K562 (cell line): Measurements from ENCODE around the gene MBOAT7. TPM values are rescaled to one million over a fixed set of nuclear protein-coding genes. Genes with fewer than 3 reads are reported as not detected.

Experiments used
- ATAC-seq: fragments of 200-7000 bp; cut with Tn5 transposase; 3 replicates; pipeline ENCODE4 v1.9.1; 2020; ENCODE audit warnings: moderate library complexity
- BruUV-seq: library from RNA; stranded (reverse); fragments of 400-500 nt; replicated peaks from 2 replicates; lab custom pipeline; 2021; lab: Mats Ljungman, UMichigan
- CTCF ChIA-PET: fragments of 300-600 bp; formaldehyde crosslinking; extraction: SDS; loops from one replicate; lab custom pipeline; 2021; ENCODE audit warnings: low intra/inter-chr PET ratio; lab: Yijun Ruan, JAX
- POLR2A ChIA-PET: fragments of 300-600, 350-650 bp; sonication (Branson Sonifier 250); formaldehyde crosslinking; extraction: SDS; loops from one replicate; lab custom pipeline; 2021; ENCODE audit warnings: antibody characterized with exemption, inconsistent platforms; lab: Yijun Ruan, JAX
- DNase-seq, 4 experiments: peaks; one replicate each; pipeline versions ENCODE4 v3.0.0 to v3.0.0-alpha.2; 2011 to 2018; ENCODE audit warnings: low spot score in 3 of 4, mixed read lengths in 3 of 4; ENCODE audit errors: extremely low read depth in 1 of 4
- FAIRE-seq: peaks from 2 replicates; lab custom pipeline; 2011; peaks lifted over from hg19 to GRCh38; lab: Jason Lieb, UNC
- H2AFZ ChIP-seq: 2 replicates; pipeline ENCODE4 v1.6.0; 2011; ENCODE audit warnings: low read depth, low read length, control low read depth, inconsistent platforms
- H3K27ac ChIP-seq: fragments of 200-600 bp; 3 replicates; pipeline ENCODE4 v1.8.0; 2011; ENCODE audit warnings: low read depth, mild to moderate bottlenecking, control low read depth, inconsistent platforms, low read length, moderate library complexity, mixed read lengths; ENCODE audit errors: extremely low read depth
- H3K27me3 ChIP-seq, 2 experiments: fragments of 300-600 bp in 1 of 2; 2 replicates in 1 of 2; 3 replicates in 1 of 2; pipeline versions ENCODE4 v1.6.0 to v1.8.0; 2011; ENCODE audit warnings: inconsistent platforms in 2 of 2, low read length in 2 of 2, mild to moderate bottlenecking in 1 of 2, mixed read lengths in 1 of 2, moderate library complexity in 1 of 2; ENCODE audit not compliant: control insufficient read depth in 2 of 2, insufficient read depth in 2 of 2
- H3K36me3 ChIP-seq: fragments of 300-600 bp; 3 replicates; pipeline ENCODE4 v1.8.0; 2011; ENCODE audit warnings: mild to moderate bottlenecking, low read length, inconsistent platforms; ENCODE audit not compliant: control insufficient read depth, insufficient read depth
- H3K4me1 ChIP-seq, 2 experiments: fragments of 200-600 bp in 1 of 2; replicated peaks in 1 of 2; 2 replicates in 1 of 2; 3 replicates in 1 of 2; pipeline versions ENCODE4 v1.5.1 to v1.8.0; 2011; ENCODE audit warnings: inconsistent platforms in 2 of 2, low read length in 2 of 2, mild to moderate bottlenecking in 1 of 2, mixed read lengths in 1 of 2, moderate library complexity in 1 of 2; ENCODE audit not compliant: control insufficient read depth in 2 of 2, insufficient read depth in 2 of 2
- H3K4me2 ChIP-seq: 2 replicates; pipeline ENCODE4 v1.6.1; 2011; ENCODE audit warnings: low read length, control low read depth, inconsistent platforms, mixed read lengths; ENCODE audit not compliant: insufficient read depth
- H3K4me3 ChIP-seq: fragments of 200-600 bp; sonication (generic), shearing (Covaris generic); 2 replicates; pipeline ENCODE4 v1.5.1; 2016; ENCODE audit warnings: control low read depth, inconsistent platforms
- H3K79me2 ChIP-seq: fragments of 200-600 bp; 3 replicates; pipeline ENCODE4 v1.8.0; 2011; ENCODE audit warnings: low read length, inconsistent platforms; ENCODE audit not compliant: control insufficient read depth, insufficient read depth
- H3K9ac ChIP-seq, 2 experiments: 2 replicates each; pipeline versions ENCODE4 v1.6.0 to v1.6.1; 2011; ENCODE audit warnings: low read depth in 2 of 2, low read length in 2 of 2, control low read depth in 1 of 2, inconsistent platforms in 1 of 2, mild to moderate bottlenecking in 1 of 2, mixed read lengths in 1 of 2; ENCODE audit not compliant: insufficient read depth in 1 of 2
- H3K9me1 ChIP-seq: one replicate; pipeline ENCODE4 v1.6.0; 2011; ENCODE audit warnings: inconsistent platforms, mild to moderate bottlenecking, low read length, moderate library complexity; ENCODE audit not compliant: control insufficient read depth, insufficient read depth
- H3K9me3 ChIP-seq: replicated peaks from 2 replicates; pipeline ENCODE4 v1.5.1; 2011; ENCODE audit warnings: low read depth, low read length, inconsistent platforms; ENCODE audit not compliant: control insufficient read depth, insufficient read depth
- H4K20me1 ChIP-seq: replicated peaks from 2 replicates; pipeline ENCODE4 v1.6.1; 2011; ENCODE audit warnings: low read length, inconsistent platforms, mixed read lengths; ENCODE audit not compliant: control insufficient read depth, insufficient read depth
- CHD2 ChIP-seq: IDR thresholded peaks from 2 replicates; pipeline ENCODE4 v1.6.1; 2011; ENCODE audit warnings: low read depth, low read length
- MTF1 ChIP-seq: fragments of 250-450 bp; sonication (Bioruptor Pico); IDR thresholded peaks from 2 replicates; pipeline ENCODE4 v1.9.0; 2021; ENCODE audit warnings: moderate library complexity, mild to moderate bottlenecking, inconsistent platforms, borderline replicate concordance
- POLR2G ChIP-seq: fragments of 200-400 bp; formaldehyde crosslinking; IDR thresholded peaks from 2 replicates; pipeline ENCODE4 v1.6.1; 2017; ENCODE audit warnings: low read depth, mild to moderate bottlenecking, antibody characterized with exemption, low read length, moderate library complexity
- RBFOX2 ChIP-seq: fragments of 200-400 bp; formaldehyde crosslinking; IDR thresholded peaks from 2 replicates; pipeline ENCODE4 v1.6.1; 2017; ENCODE audit warnings: low read depth, mild to moderate bottlenecking, low read length, moderate library complexity
- ZBTB33 ChIP-seq: sonication (generic); formaldehyde crosslinking; IDR thresholded peaks from 2 replicates; pipeline ENCODE4 v1.8.1; 2023; ENCODE audit warnings: mild to moderate bottlenecking, missing genetic modification reagents
- WGBS: fragments of 100-300 bp; shearing (Covaris generic); methylation state at CpG from one replicate; pipeline ENCODE4 v1.1.6; 2016; ENCODE audit warnings: low coverage, mixed read lengths; ENCODE audit not compliant: insufficient coverage; ENCODE audit errors: missing lambda C conversion rate; 5-methylcytosine and 5-hydroxymethylcytosine counted together
- in situ Hi-C: fragments of 300-500 bp; cut with MboI; formaldehyde crosslinking; loops from 4 replicates; pipeline ENCODE4 v1.15.0; 2018; ENCODE audit warnings: inconsistent platforms, mixed read lengths
- intact Hi-C: fragments of 100-400 bp; cut with micrococcal nuclease; formaldehyde crosslinking; loops from 2 replicates; pipeline ENCODE4 v1.14.2; 2022
- polyA plus RNA-seq, 8 experiments: library from polyadenylated mRNA; depleted of rRNA in 4 of 8; stranded (reverse) in 5 of 8; unstranded in 3 of 8; fragments of >200 nt; fragmentation: Nextera tagmentation in 2 of 8; fragmentation: Illumina TruSeq in 1 of 8; extraction: Ambion mirVana in 2 of 8; extraction: Trizol in 1 of 8; gene quantifications; 2 replicates each; pipeline versions ENCODE4 v1.2.1 to v1.2.3, GENCODE V29; 2011 to 2014; ENCODE audit warnings: inconsistent platforms in 1 of 8, missing spikeins in 1 of 8
- total RNA-seq, 7 experiments: library from RNA; depleted of rRNA in 6 of 7; stranded (reverse); fragments of >200 nt in 6 of 7; fragmentation: Illumina TruSeq in 2 of 7; extraction: Trizol in 2 of 7; gene quantifications; 2 replicates each; pipeline versions ENCODE4 v1.2.1 to v1.2.3, GENCODE V29; 2011 to 2021; ENCODE audit warnings: low replicate concordance in 1 of 7

MBOAT7 gene
- total and polyA plus RNA-seq, 9 of the 15 experiments (the other 6 are each of a cell fraction or from before 2014, with no cell fraction given): 1.4 to 153 (median 56.1) TPM

GRCh38 chr19:54149021-54149812 is 40.2 kb downstream of the MBOAT7 start:
- WGBS: 80% methylated on average over 6 of the region's 12 CpGs
- CTCF ChIA-PET: no interaction called here
- no peak for FAIRE-seq

GRCh38 chr19:54148158-54148557 is 41.2 kb downstream of the MBOAT7 start:
- intact Hi-C loops: no loop called here
- no TSS peak for BruUV-seq
- POLR2A ChIA-PET: interaction anchor here (1.2 to 4.1 kb wide), 3 partner anchors 10 to 11 kb away, joined by 3 to 29 read pairs (median 5); partner anchors contain the start of genes CNOT3 and LENG1
- FAIRE-seq: no peak
- DNase-seq: no peak
- peaks cover 96% of the 10 kb centered on the region; the same call in 2 of the 3 replicates for H3K36me3 ChIP-seq
- H3K79me2 ChIP-seq: no peaks in the 10 kb centered on the region
- no peaks in the 10 kb centered on the region for H3K9me1 ChIP-seq
- TF ChIP-seq POLR2G (peak; percentile 46), CHD2 (no peak), ZBTB33 (CRISPR knock-in tag) (peak; percentile 31; the same call in 1 of the 2 replicates), RBFOX2 (peak; percentile 18; the same call in 1 of the 2 replicates)
- TF ChIP-seq, all 486 proteins: peak for 3
- H2AFZ ChIP-seq: no peak overlapping the region
- in situ Hi-C loops: no loop called here
- CTCF ChIA-PET: no interaction called here
- H3K9me3 ChIP-seq: no peaks in the 10 kb centered on the region
- no peak for ATAC-seq
- no peak overlapping the region for H3K4me2 ChIP-seq
- no peaks in the 10 kb centered on the region for H4K20me1 ChIP-seq
- no peak overlapping the region for H3K4me3 ChIP-seq
- no peak overlapping the region for H3K27ac ChIP-seq
- no peak overlapping the region for H3K9ac ChIP-seq
- WGBS: 90% methylated on average over 10 of the region's 19 CpGs
- peaks cover 0 to 10% of the 10 kb centered on the region in 2 experiments; a peak in 1 of 5 replicates for H3K4me1 ChIP-seq
- no peaks in the 10 kb centered on the region for H3K27me3 ChIP-seq

More at GRCh38 chr19:54149021-54149812, 40.2 kb downstream of the MBOAT7 start:
- in situ Hi-C loops: no loop called here
- Histone ChIP-seq H3K4me3 (no peak overlapping the region), H3K4me2 (no peak overlapping the region), H3K9me3 (no peaks in the 10 kb centered on the region), H4K20me1 (no peaks in the 10 kb centered on the region; the same call in 1 of the 2 replicates), H3K79me2 (no peaks in the 10 kb centered on the region), H3K9me1 (no peaks in the 10 kb centered on the region), H2AFZ (no peak overlapping the region), H3K4me1 (peaks cover 0 to 10% of the 10 kb centered on the region in 2 experiments; a peak in 1 of 5 replicates), H3K9ac (0 out of 4 replicates have a peak overlapping the region, but pooled peaks of 1 of the 2 experiments have one; percentile 8), H3K27ac (no peak overlapping the region), H3K36me3 (peaks cover 96% of the 10 kb centered on the region; the same call in 2 of the 3 replicates), H3K27me3 (no peaks in the 10 kb centered on the region)
- ATAC-seq (no peak), DNase-seq (no peak)
- POLR2A ChIA-PET: interaction anchor here (0.6 to 4.1 kb wide), 4 partner anchors 9 to 62 kb away, joined by 3 to 29 read pairs (median 4); partner anchors contain the start of gene CNOT3
- BruUV-seq: no TSS peak
- intact Hi-C loops: no loop called here
- TF ChIP-seq MTF1 (no peak), RBFOX2 (0 out of 2 replicates have a peak, but pooled peaks have one; percentile 20)
